Measurements from ENCODE around the gene MARK3. TPM values are rescaled to one million over a fixed set of nuclear protein-coding genes. Genes with fewer than 3 reads are reported as not detected.

Gene MARK3
- total and polyA plus RNA-seq, 10 of the 15 experiments (the other 5 are each of a cell fraction or from before 2014, with no cell fraction given): 10.7 to 75.1 (median 41.4) TPM

DNA sequence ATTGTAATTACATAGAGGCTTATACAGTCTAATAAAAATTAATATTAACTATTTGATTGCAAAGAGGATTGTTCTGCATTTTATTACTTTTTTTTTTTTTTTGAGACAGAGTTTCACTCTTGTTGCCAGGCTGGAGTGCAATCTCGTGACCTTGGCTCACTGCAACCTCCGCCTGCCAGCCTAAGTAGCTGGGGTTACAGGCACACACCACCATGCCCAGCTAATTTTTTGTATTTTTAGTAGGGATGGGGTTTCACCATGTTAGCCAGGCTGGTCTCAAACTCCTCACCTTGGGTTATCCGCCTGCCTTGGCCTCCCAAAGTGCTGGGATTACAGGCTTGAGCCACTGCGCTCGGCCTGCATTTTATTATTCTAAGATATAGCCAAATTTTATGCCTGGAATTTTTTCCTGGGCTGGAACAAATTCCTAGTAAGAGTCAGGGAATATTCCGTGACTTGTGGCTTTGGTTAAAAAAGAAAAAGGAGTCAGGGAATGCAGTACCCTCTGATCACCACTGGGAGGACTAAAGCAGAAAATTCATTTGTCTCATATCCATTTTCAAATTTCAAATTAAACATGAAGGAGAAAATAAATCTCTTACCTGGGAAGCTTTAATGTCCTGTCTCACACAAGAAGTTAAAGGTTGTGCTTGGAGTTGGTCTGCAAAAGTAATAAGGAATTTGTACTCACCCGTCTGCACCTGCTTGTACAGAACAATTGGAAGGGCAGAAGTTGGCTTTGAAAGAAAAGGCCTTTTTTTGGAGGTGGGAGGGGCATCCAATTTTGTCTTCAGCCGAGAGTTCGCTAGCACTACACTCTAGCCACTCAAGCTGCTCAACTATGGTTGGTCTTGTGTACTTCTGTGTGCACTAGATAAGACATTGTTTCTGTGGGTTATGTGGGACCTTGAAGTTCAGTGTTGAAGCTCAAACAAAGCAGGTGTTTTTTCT, 8.7 kb downstream of the MARK3 start (continued):
- TF ChIP-seq, protein P1, sequence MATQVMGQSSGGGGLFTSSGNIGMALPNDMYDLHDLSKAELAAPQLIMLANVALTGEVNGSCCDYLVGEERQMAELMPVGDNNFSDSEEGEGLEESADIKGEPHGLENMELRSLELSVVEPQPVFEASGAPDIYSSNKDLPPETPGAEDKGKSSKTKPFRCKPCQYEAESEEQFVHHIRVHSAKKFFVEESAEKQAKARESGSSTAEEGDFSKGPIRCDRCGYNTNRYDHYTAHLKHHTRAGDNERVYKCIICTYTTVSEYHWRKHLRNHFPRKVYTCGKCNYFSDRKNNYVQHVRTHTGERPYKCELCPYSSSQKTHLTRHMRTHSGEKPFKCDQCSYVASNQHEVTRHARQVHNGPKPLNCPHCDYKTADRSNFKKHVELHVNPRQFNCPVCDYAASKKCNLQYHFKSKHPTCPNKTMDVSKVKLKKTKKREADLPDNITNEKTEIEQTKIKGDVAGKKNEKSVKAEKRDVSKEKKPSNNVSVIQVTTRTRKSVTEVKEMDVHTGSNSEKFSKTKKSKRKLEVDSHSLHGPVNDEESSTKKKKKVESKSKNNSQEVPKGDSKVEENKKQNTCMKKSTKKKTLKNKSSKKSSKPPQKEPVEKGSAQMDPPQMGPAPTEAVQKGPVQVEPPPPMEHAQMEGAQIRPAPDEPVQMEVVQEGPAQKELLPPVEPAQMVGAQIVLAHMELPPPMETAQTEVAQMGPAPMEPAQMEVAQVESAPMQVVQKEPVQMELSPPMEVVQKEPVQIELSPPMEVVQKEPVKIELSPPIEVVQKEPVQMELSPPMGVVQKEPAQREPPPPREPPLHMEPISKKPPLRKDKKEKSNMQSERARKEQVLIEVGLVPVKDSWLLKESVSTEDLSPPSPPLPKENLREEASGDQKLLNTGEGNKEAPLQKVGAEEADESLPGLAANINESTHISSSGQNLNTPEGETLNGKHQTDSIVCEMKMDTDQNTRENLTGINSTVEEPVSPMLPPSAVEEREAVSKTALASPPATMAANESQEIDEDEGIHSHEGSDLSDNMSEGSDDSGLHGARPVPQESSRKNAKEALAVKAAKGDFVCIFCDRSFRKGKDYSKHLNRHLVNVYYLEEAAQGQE (IDR thresholded peaks at IDR 0.05; ENCODE audit: low read depth, low read length): no peak
- TF ChIP-seq, protein P2, sequence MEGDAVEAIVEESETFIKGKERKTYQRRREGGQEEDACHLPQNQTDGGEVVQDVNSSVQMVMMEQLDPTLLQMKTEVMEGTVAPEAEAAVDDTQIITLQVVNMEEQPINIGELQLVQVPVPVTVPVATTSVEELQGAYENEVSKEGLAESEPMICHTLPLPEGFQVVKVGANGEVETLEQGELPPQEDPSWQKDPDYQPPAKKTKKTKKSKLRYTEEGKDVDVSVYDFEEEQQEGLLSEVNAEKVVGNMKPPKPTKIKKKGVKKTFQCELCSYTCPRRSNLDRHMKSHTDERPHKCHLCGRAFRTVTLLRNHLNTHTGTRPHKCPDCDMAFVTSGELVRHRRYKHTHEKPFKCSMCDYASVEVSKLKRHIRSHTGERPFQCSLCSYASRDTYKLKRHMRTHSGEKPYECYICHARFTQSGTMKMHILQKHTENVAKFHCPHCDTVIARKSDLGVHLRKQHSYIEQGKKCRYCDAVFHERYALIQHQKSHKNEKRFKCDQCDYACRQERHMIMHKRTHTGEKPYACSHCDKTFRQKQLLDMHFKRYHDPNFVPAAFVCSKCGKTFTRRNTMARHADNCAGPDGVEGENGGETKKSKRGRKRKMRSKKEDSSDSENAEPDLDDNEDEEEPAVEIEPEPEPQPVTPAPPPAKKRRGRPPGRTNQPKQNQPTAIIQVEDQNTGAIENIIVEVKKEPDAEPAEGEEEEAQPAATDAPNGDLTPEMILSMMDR (IDR thresholded peaks at IDR 0.05 in 2 of 3, conservative IDR thresholded peaks at IDR 0.05 in 1 of 3; ENCODE audit: control insufficient read depth in 2 of 3, extremely low read depth in 1 of 3, insufficient read depth in 1 of 3, low read depth in 3 of 3, low read length in 3 of 3): peak; percentile 44 to 79 (median 67)
- TF ChIP-seq IKZF1 (conservative IDR thresholded peaks at IDR 0.05): peak; percentile 39; the same call in 1 of the 2 replicates
- TF ChIP-seq RAD21 (IDR thresholded peaks at IDR 0.05; ENCODE audit: insufficient read depth, low read depth, low read length): peak; percentile 38

Measured in GM12878 (cell line).